ENCODE results near the gene SAMMSON.

GRCh38 chr3:70006089-70006488, 6.6 kb downstream of the SAMMSON start:
- TF ChIP-seq YY1 (IDR thresholded peaks at IDR 0.05; ENCODE audit: insufficient read depth, insufficient read length) = no peak
- no peak for TF ChIP-seq SUZ12 (IDR thresholded peaks at IDR 0.05; ENCODE audit: extremely low read depth, insufficient read depth, insufficient read length)
- TF ChIP-seq ZNF274 (IDR thresholded peaks at IDR 0.05; ENCODE audit: low read depth, low read length) = no peak
